Measurements from ENCODE around the gene NAV2.

GRCh38 chr11:19849107-19849789, 136.6 kb downstream of the NAV2 start:
- TF ChIP-seq CTCF (IDR thresholded peaks at IDR 0.05) (no peak), POLR2A (IDR thresholded peaks at IDR 0.05) (no peak)
